ENCODE results near the gene MAGEB17.

- no peak for TF ChIP-seq CTCF (IDR thresholded peaks at IDR 0.05)
- no peak for TF ChIP-seq POLR2A (IDR thresholded peaks at IDR 0.05)
- no peak for TF ChIP-seq POLR2AphosphoS5 (IDR thresholded peaks at IDR 0.05)
- no peak for TF ChIP-seq EP300 (IDR thresholded peaks at IDR 0.05)
These were observed 41.3 kb downstream of the MAGEB17 start for GRCh38 chrX:16208601-16209000.

All from stomach (tissue), 4 donors.